Urinary bladder (tissue), 4 donors: ENCODE results near the gene FOXK2. TPM values are rescaled to one million over a fixed set of nuclear protein-coding genes. Genes with fewer than 3 reads are reported as not detected.

ENCODE experiments used
- DNase-seq: peaks from one replicate; pipeline ENCODE4 v3.0.0-alpha.2; 2015; ENCODE audit errors: extremely low spot score
- H3K27ac ChIP-seq: one replicate; pipeline ENCODE4 v1.5.1; 2013; ENCODE audit warnings: low read depth, mild to moderate bottlenecking, moderate library complexity
- H3K36me3 ChIP-seq: one replicate; pipeline ENCODE4 v1.6.1; 2013; ENCODE audit warnings: mild to moderate bottlenecking, moderate library complexity; ENCODE audit not compliant: insufficient read depth
- H3K4me1 ChIP-seq: one replicate; pipeline ENCODE4 v1.6.1; 2013; ENCODE audit warnings: mild to moderate bottlenecking, moderate library complexity; ENCODE audit not compliant: insufficient read depth
- H3K4me3 ChIP-seq: one replicate; pipeline ENCODE4 v1.5.1; 2013; ENCODE audit warnings: low read depth, low read length
- WGBS: extraction: QIAGEN DNeasy Blood & Tissue Kit; methylation state at CpG from one replicate; pipeline ENCODE4 v1.1.7; 2013; 5-methylcytosine and 5-hydroxymethylcytosine counted together
- polyA plus RNA-seq: library from polyadenylated mRNA; stranded (reverse); fragments of 200-250 nt; gene quantifications from one replicate; pipeline ENCODE4 v1.2.3, GENCODE V29; 2013
- total RNA-seq: library from RNA; depleted of rRNA; stranded (reverse); fragments of >200 nt; gene quantifications from one replicate; pipeline ENCODE4 v1.2.3, GENCODE V29; 2014
- donor health status: healthy with polysubstance abuse.
- donor health status: healthy.

Gene FOXK2
- total and polyA plus RNA-seq, 2 donors = 19.9 to 24.0 TPM

DNA sequence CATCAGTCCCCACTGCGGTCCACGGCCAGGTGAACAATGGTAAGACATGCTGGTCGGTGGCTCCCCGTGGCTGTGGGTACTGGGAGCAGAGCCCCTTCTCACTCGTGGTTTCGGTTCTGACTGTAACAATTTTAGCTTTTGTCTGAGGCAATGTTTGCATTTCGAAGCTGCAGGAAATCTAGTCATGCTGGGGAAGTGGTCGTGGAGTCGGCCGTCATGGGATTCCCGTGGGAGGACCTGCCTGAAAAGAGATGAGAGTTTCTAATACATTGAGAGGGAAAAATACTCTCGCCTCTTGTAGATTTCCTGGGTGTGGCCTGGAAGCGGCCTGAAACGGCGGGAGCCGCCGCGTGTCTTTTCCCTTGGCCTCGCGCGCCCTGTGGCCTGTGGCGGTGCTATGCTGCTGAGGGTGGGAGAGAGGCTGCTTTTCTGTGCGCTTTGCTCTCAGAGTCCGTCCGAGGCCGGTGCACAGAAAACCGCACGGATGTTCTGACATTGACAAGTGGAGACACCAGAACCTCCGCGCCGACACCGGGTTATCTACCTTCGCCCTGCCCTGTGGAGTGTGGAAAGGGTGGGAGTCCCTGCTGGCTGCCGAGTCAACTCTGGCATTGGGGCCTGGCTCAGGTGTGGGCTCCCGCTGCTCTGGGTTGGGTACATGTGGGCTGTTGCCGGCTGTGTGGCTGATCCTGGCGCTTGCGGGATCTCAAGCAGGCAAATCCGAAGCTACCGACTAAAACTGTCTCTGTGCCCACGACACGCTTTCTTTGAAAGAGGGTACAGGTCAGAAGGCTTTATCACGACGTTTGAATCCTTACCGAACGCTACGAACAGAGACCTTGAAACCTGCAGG is 67.9 kb downstream of the FOXK2 start:
- Histone ChIP-seq H3K4me3 (no peak overlapping the region), H3K27ac (no peak overlapping the region), H3K4me1 (no peaks in the 10 kb centered on the region), H3K36me3 (peaks cover 7% of the 10 kb centered on the region)
- DNase-seq = no peak
- WGBS = 85% methylated on average over 47 of the region's 47 CpGs

DNA sequence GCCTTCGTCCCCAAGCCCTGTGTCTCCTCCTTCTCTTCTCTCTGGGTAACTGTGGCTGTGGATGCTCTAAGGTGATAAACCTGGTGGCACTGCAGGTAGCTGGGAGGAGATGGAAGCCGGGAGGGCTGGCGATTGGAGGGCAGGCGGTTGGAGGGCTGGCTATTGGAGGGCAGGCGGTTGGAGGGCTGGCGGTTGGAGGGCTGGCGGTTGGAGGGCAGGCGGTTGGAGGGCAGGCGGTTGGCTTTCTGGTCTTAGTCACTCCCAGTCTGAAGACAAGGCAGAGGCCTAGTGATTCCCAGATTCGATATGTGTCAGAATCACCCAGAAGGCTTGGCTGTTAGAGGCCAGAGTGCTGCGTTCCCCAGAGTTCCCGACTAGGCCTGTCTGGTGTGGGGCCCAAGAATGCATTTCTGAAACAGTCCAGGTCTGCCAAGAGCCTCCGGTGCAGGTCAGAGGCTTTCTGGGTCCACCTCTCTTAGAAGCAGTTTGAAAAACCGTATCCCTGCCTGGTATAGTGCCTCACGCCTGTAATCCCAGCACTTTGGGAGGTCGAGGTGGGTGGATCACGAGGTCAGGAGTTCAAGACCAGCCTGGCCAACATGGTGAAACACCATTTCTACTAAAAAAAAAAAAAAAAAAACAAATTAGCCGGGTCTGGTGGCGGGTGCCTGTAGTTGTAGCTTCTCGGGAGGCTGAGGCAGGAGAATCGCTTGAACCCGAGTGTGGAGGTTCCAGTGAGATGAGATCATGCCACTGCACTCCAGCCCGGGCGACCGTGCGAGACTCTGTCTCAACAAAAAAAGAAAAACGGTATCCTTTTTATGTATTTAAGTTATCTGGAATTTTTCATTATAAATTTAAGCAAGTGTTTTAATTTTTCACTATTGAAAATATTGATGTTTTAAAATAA is 69.0 kb downstream of the FOXK2 start:
- no peak for DNase-seq
- WGBS = 90% methylated on average over 27 of the region's 27 CpGs
- Histone ChIP-seq H3K4me3 (no peak overlapping the region), H3K36me3 (peaks cover 7% of the 10 kb centered on the region), H3K4me1 (no peaks in the 10 kb centered on the region), H3K27ac (no peak overlapping the region)

GRCh38 chr17:82589851-82590180 is 70.3 kb downstream of the FOXK2 start:
- H3K4me3 ChIP-seq = no peak overlapping the region
- H3K27ac ChIP-seq = no peak overlapping the region
- peaks cover 1% of the 10 kb centered on the region for H3K4me1 ChIP-seq
- no peak for DNase-seq
- H3K36me3 ChIP-seq = peaks cover 7% of the 10 kb centered on the region
- 69% methylated on average over 6 of the region's 6 CpGs for WGBS

DNA sequence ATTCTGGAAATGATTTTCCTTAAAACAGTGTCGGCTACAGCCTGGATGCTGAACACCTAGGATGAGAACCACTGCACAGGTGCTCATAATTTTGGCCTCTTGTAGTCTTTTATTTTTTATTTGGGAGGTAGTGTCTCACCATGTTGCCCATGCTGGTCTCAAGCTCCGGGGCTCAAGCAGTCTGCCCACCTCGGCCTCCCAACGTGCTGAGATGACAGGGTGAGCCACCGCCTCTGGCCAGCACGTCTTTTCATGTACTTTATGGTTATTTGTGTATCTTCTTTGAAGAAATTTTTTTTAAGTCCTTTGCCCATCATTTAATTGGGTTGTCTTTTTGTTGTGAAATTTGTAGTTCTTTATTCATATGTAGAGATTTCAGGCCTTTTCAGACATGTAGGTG is 70.7 kb downstream of the FOXK2 start:
- no peak overlapping the region for H3K27ac ChIP-seq
- H3K4me1 ChIP-seq = peaks cover 1% of the 10 kb centered on the region
- peaks cover 5% of the 10 kb centered on the region for H3K36me3 ChIP-seq
- H3K4me3 ChIP-seq = no peak overlapping the region
- 83% methylated on average over 6 of the region's 6 CpGs for WGBS
- no peak for DNase-seq

- Histone ChIP-seq H3K27ac (no peak overlapping the region), H3K36me3 (peaks cover 5% of the 10 kb centered on the region), H3K4me3 (no peak overlapping the region), H3K4me1 (peaks cover 1% of the 10 kb centered on the region)
- WGBS = 72% methylated on average over 17 of the region's 17 CpGs
- DNase-seq = no peak
Measured at GRCh38 chr17:82590881-82591539, 71.5 kb downstream of the FOXK2 start.

DNA sequence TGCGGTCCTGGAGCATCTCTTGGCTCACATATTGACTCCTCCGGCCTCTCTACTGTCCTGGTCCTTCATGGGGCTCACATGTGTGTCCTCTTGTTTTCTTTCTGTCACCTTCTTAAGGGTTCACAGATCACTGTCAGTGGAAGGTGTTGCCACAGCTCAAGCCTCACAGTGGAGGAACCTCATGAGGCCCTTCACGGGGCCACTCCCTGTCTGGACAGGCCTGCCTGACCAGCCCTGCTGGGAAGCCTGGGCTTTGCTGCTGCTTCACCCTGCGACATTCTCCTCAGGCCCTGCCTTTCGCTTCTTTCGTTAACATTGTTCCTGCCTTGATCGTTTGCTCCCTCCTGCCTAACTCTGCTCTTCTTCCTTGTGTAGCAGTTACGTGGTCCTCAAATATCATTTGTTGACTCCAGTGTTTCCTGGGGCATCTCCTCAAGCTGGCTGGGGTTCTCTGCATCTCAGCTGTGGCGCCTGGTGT is 72.8 kb downstream of the FOXK2 start:
- 48% methylated on average over 9 of the region's 9 CpGs for WGBS
- no peak overlapping the region for H3K4me3 ChIP-seq
- H3K27ac ChIP-seq = peak overlapping the region; percentile 84
- H3K36me3 ChIP-seq = peaks cover 5% of the 10 kb centered on the region
- H3K4me1 ChIP-seq = peaks cover 1% of the 10 kb centered on the region
- DNase-seq = no peak

- WGBS = 14% methylated on average over 29 of the region's 29 CpGs
- Histone ChIP-seq H3K4me1 (peaks cover 1% of the 10 kb centered on the region), H3K4me3 (peak overlapping the region; percentile 51), H3K27ac (peak overlapping the region; percentile 92), H3K36me3 (no peaks in the 10 kb centered on the region)
- peak; percentile 55 for DNase-seq
Measured at GRCh38 chr17:82592767-82593589, 73.4 kb downstream of the FOXK2 start.

GRCh38 chr17:82593590-82594087 is 74.1 kb downstream of the FOXK2 start:
- WGBS = 33% methylated on average over 29 of the region's 29 CpGs
- Histone ChIP-seq H3K4me3 (peak overlapping the region; percentile 51), H3K36me3 (no peaks in the 10 kb centered on the region), H3K27ac (peak overlapping the region; percentile 92), H3K4me1 (peaks cover 1% of the 10 kb centered on the region)
- DNase-seq = no peak

DNA sequence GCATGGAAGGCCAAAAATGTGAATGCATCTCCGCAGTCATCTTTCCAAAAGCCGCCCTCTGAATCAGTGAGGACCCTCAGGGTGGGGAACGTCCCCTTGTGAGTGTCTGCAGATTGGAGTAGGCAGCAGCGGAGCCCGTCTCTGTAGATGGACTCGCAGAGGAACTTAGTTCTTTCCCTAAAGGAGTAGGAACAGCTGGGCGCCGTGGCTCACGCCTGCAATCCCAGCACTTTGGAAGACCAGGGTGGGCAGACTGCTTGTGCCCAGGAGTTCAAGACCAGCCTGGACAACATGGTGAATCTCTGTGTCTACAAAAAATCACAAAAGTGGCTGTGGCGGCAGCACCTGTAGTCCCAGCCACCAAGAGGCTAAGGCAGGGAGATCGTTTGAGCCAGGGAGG is 75.0 kb downstream of the FOXK2 start:
- H3K4me1 ChIP-seq = peaks cover 1% of the 10 kb centered on the region
- WGBS = 94% methylated on average over 11 of the region's 11 CpGs

GRCh38 chr17:82595893-82596292 is 76.4 kb downstream of the FOXK2 start:
- peaks cover 1% of the 10 kb centered on the region for H3K4me1 ChIP-seq
- no peaks in the 10 kb centered on the region for H3K36me3 ChIP-seq
- H3K27ac ChIP-seq = no peak overlapping the region
- 93% methylated on average over 21 of the region's 21 CpGs for WGBS
- DNase-seq = no peak
- H3K4me3 ChIP-seq = no peak overlapping the region

More for the DNA sequence above, 75.0 kb downstream of the FOXK2 start:
- Histone ChIP-seq H3K4me3 (no peak overlapping the region), H3K27ac (no peak overlapping the region), H3K36me3 (no peaks in the 10 kb centered on the region)
- DNase-seq = no peak

- WGBS = 87% methylated on average over 16 of the region's 16 CpGs
- Histone ChIP-seq H3K4me3 (no peak overlapping the region), H3K4me1 (peaks cover 1% of the 10 kb centered on the region), H3K36me3 (no peaks in the 10 kb centered on the region), H3K27ac (no peak overlapping the region)
- DNase-seq = no peak
Measured at GRCh38 chr17:82596296-82596695, 76.8 kb downstream of the FOXK2 start.

DNA sequence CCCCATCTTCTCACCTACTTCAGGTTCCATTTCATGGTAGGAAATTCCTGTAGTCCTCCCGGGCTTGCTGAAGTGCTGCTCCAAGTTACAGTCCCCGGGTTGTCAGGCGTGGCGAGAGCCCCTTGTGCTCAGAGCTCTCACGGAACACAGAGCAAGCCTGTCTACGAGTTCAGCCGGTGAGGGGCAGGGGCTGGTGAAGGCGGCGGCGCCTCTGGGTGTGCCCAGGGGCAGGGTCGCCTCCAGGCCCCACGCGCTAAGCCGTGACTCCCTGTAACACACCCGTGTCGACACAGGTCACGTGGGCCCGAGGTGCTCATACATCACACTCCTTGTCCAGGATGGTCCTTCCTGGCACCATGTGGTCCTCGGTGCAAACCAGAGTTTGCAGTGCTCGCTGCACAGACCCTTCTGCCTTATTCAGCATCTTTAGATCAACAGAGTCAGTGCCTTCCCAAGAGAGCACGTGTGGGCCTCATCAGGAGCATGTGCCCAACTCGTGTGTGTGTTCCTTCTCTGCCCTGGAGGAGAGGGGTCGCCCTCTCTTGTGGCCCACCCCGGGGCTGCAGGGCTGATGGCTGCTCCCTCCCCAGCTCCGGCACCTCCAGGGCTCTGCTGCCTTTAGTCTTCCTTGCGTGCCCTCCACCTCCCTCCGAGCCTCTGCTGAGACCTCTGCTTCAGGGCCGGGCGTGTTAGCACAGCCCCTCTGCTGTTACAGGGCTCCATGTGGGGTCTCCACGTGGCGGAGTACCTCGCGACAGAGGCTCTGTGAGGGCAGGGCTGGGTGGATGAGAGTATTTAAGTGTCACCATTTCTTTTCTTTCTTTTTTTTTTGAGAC is 77.5 kb downstream of the FOXK2 start:
- DNase-seq = no peak
- no peak overlapping the region for H3K27ac ChIP-seq
- WGBS = 89% methylated on average over 33 of the region's 33 CpGs
- H3K4me3 ChIP-seq = no peak overlapping the region
- peaks cover 1% of the 10 kb centered on the region for H3K4me1 ChIP-seq
- H3K36me3 ChIP-seq = peaks cover 3% of the 10 kb centered on the region
